Vagina (tissue), 2 donors: Measurements from ENCODE around the gene FAR1.

Source experiments
- POLR2A ChIP-seq, 2 donors: fragments of 450-650 bp; IDR thresholded peaks; one replicate each; pipeline ENCODE4 v1.6.1; 2017; ENCODE audit warnings: antibody characterized with exemption in 2 of 2, mild to moderate bottlenecking in 2 of 2, moderate library complexity in 2 of 2
- TF ChIP-seq, protein P1 (sequence below), 3 experiments: fragments of 450-650 bp in 2 of 3; fragments of 200-600 bp in 1 of 3; sonication (generic) in 1 of 3; IDR thresholded peaks; one replicate each; pipeline ENCODE4 v1.5.1; 2017 to 2019; ENCODE audit warnings: antibody characterized with exemption in 3 of 3, mild to moderate bottlenecking in 2 of 3, moderate library complexity in 2 of 3

DNA sequence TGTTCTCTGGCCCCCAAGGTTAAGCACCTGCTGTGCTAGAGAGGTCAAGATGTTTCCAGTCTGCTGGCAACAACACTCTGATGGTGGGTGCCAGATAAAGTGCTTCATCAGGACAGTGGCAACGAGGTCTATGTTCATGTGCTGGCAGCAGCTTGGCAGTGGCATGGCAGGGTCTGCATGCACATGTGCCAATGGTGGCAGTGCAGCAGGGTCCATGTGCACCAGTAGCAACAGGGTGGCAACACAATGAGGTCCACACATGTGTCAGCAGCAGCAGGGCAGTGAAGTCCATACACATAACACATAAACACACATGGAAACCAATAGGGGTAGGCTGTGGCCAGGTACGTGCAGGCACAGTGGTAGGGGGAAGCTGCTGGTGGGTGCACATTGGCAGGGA lies 48.4 kb upstream of the FAR1 start:
- TF ChIP-seq, protein P1, sequence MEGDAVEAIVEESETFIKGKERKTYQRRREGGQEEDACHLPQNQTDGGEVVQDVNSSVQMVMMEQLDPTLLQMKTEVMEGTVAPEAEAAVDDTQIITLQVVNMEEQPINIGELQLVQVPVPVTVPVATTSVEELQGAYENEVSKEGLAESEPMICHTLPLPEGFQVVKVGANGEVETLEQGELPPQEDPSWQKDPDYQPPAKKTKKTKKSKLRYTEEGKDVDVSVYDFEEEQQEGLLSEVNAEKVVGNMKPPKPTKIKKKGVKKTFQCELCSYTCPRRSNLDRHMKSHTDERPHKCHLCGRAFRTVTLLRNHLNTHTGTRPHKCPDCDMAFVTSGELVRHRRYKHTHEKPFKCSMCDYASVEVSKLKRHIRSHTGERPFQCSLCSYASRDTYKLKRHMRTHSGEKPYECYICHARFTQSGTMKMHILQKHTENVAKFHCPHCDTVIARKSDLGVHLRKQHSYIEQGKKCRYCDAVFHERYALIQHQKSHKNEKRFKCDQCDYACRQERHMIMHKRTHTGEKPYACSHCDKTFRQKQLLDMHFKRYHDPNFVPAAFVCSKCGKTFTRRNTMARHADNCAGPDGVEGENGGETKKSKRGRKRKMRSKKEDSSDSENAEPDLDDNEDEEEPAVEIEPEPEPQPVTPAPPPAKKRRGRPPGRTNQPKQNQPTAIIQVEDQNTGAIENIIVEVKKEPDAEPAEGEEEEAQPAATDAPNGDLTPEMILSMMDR (IDR thresholded peaks at IDR 0.05): no peak
- TF ChIP-seq POLR2A (IDR thresholded peaks at IDR 0.05): no peak
